HG02798 (cell line): ENCODE results near the gene CCDC85B.
A peak's percentile ranks its signal among the peaks of the same experiment; 100 is the strongest.

Source experiments
- ATAC-seq: cut with Tn5 transposase; IDR thresholded peaks from one replicate; pipeline ENCODE4 v1.9.1; 2021; ENCODE audit warnings: mild to moderate bottlenecking; ENCODE audit not compliant: unreplicated experiment, poor library complexity

Gene CCDC85B

DNA sequence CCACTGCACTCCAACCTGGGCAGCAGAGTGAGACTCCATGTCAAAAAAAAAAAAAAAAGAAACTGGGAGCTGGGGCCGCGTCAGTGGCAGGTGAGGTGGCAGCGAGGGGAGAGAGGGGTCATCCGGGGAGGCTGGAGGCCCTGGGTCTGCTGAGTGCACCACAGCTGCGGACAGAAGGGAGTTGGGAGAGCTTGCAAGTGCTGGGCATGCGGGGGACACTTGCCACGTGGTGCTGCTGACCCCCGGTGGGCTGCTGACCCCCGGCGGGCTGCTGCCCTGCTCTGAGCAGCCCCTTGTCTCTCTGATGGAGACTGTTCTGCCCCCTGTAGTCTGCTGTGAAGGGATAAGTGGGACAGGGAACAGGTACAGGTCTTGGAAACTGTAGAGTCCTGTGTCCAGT is 31.4 kb downstream of the CCDC85B start:
- no peak for ATAC-seq

- no peak for ATAC-seq
Measured at GRCh38 chr11:65922565-65922964, 32.1 kb downstream of the CCDC85B start.

- no peak for ATAC-seq
Measured at GRCh38 chr11:65925397-65925796, 34.9 kb downstream of the CCDC85B start.

- peak; percentile 74 for ATAC-seq
Measured at GRCh38 chr11:65927904-65928397, 37.5 kb downstream of the CCDC85B start.

DNA sequence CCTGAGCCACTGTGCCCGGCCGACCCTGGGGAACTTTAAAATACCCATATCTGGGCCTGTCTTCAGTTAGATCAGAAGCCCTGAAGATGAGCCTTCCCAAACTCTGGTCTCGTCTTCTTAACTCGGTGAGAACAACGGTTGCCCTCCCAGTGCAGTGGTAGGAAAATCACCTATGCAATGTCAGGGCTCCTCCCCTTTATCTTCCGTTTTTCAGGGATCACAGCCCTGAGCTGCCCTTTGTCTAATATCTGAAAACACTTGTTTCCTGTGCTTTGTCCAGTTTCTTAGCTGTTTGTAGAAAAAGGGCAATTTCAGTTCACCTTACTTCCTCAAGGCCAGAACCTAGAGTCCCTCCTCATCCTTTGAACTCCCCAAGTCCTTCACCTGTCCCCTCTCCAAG is 38.2 kb downstream of the CCDC85B start:
- no peak for ATAC-seq

DNA sequence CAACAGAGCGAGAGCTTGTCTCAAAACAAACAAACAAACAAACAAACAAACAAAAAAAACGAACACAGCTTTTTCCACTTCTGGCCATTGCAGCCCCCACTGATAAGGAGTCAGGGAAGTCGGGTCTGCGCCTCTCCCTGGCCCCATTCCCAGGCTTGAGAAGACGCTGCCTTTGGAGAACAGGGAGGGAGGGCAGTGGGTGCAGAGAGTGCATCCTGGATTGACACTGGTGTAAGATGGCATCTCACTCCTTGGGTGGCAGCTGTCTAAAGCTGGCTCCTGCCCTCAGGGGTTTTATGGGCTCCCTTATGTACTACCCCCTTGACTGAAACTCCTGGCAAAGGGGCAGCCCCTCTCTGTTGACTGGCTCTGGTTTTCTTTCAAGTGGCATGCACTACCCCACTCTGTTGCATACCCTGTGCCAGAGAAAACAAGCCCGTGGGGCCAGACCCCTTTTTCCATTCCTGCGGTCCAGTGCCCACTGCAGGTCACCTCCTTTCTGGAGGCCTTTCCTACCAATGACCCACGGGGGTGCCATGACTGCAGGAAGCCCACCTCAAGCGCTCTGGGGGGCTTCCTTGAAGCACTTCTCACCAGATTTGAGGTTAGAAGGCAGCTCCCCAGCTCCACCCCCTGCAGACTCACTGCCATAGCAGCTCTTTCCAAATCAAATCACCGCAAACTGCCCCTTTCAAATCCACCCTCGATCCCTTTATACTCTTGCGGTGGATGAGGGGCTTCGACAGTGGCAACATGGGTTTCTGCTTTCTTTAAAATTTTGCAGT is 41.5 kb downstream of the CCDC85B start:
- ATAC-seq: no peak

DNA sequence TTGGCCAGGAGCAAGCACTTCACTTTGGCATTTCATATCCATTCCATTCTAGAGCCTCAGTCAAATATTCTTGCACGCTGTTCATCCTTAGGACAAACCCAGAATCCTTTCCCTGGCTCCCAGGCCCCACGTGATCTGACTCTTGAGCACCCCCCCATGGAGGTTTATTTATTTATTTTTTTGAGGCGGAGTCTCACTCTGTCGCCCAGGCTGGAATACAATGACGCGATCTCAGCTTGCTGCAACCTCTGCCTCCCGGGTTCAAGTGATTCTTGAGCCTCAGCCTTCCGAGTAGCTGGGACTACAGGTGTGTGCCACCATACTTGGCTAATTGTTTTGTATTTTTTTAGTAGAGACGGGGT is 42.1 kb downstream of the CCDC85B start:
- ATAC-seq: no peak

DNA sequence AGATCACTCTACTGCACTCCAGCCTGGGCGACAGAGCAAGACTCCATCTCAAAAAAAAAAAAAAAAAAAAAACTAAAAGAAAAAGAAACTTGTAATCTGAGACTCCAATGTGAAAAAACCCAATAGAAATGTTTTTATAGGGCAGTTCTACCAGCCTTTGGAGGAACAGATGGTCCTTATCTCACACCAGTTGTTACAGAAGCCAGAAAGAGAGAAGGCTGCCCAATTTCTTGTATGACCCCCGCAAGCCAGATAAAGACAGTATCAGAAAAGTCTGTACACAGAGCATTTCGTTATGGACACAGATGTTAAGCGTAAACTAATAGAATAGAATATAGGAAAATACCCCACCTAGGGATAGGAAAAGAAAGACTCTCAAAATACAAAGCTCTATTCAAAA is 43.5 kb downstream of the CCDC85B start:
- no peak for ATAC-seq

- ATAC-seq: no peak
Measured at GRCh38 chr11:65937766-65938165, 47.3 kb downstream of the CCDC85B start.
